Activated naive CD8-positive, alpha-beta T cell treated with anti-CD3 and anti-CD28 coated beads for 36 hours (primary cell): Measurements from ENCODE around the gene TMEM258. TPM values are rescaled to one million over a fixed set of nuclear protein-coding genes. Genes with fewer than 3 reads are reported as not detected.

ENCODE experiments used
- DNase-seq: peaks from one replicate; pipeline ENCODE4 v3.0.0; 2021
- H3K27ac Mint-ChIP-seq: one replicate; pipeline ENCODE4 v1.8.0; 2022; ENCODE audit warnings: mild to moderate bottlenecking, moderate library complexity, mixed read lengths
- H3K27me3 Mint-ChIP-seq: one replicate; pipeline ENCODE4 v1.8.0; 2022; ENCODE audit warnings: mild to moderate bottlenecking, mixed read lengths
- H3K36me3 Mint-ChIP-seq: one replicate; pipeline ENCODE4 v1.8.0; 2021; ENCODE audit warnings: mild to moderate bottlenecking, mixed read lengths
- H3K4me1 Mint-ChIP-seq: one replicate; pipeline ENCODE4 v1.8.0; 2021; ENCODE audit warnings: mixed read lengths
- H3K4me3 Mint-ChIP-seq: one replicate; pipeline ENCODE4 v1.8.0; 2022; ENCODE audit warnings: mild to moderate bottlenecking, moderate library complexity, mixed read lengths
- H3K9me3 Mint-ChIP-seq: one replicate; pipeline ENCODE4 v1.8.0; 2022; ENCODE audit warnings: mixed read lengths
- total RNA-seq, 2 experiments: library from RNA; stranded (reverse); gene quantifications; one replicate each; pipeline ENCODE4 v1.2.3, GENCODE V29; 2021

The TMEM258 gene
- total RNA-seq, 2 experiments from 2014 or later: 143 TPM

DNA sequence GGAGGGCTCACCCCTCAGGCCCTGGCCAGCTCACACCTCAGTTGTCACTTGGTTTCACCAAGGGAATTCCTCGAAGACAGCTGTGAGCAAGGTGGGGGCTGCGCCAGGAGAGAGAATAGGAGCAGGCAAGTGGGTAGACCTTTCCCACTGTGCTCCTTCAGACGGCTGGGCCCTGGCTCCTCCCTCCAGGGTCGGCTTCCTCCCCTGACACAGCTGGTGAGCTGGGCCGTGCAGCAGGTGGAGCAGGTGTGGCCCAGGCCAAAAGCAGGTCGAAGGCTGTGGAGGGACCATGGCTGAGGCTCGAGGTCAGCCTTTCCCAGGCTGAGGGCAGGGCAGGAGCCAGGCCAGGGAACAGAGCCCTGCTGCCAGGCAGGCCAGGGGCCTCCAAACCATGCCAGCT, 52.4 kb downstream of the TMEM258 start:
- DNase-seq: no peak
- no peak overlapping the region for H3K4me3 Mint-ChIP-seq
- no peaks in the 10 kb centered on the region for H3K27me3 Mint-ChIP-seq
- H3K27ac Mint-ChIP-seq: no peak overlapping the region
- no peaks in the 10 kb centered on the region for H3K4me1 Mint-ChIP-seq
- H3K36me3 Mint-ChIP-seq: no peaks in the 10 kb centered on the region
- no peaks in the 10 kb centered on the region for H3K9me3 Mint-ChIP-seq

- no peak for DNase-seq
- no peaks in the 10 kb centered on the region for H3K27me3 Mint-ChIP-seq
- H3K4me1 Mint-ChIP-seq: no peaks in the 10 kb centered on the region
- H3K4me3 Mint-ChIP-seq: no peak overlapping the region
- H3K36me3 Mint-ChIP-seq: no peaks in the 10 kb centered on the region
- no peaks in the 10 kb centered on the region for H3K9me3 Mint-ChIP-seq
- no peak overlapping the region for H3K27ac Mint-ChIP-seq
These were observed 53.0 kb downstream of the TMEM258 start for GRCh38 chr11:61739413-61739812.

Other genes with a start within 250 kb of the TMEM258 start
- gene SYT7, start 211.5 kb downstream of the TMEM258 start, total RNA-seq: not detected
- gene DAGLA, start 112.2 kb downstream of the TMEM258 start, total RNA-seq: under 1 TPM; 0.12 to 0.22 TPM
- under 1 TPM; 0.68 to 0.70 TPM for gene MYRF, start 40.0 kb downstream of the TMEM258 start, total RNA-seq
- gene FEN1, start 312 bp upstream of the TMEM258 start, total RNA-seq: 100 to 1,000 TPM; 135 to 140 TPM
- gene FADS1, start 24.4 kb upstream of the TMEM258 start, total RNA-seq: 10 to 100 TPM; 18.1 to 18.2 TPM
- gene FADS2, start 35.7 kb upstream of the TMEM258 start, total RNA-seq: 10 to 100 TPM; 65.4 to 65.6 TPM
- gene FADS3, start 98.9 kb upstream of the TMEM258 start, total RNA-seq: 1 to 10 TPM; 5.7 to 6.4 TPM
- not detected for gene RAB3IL1, start 125.0 kb upstream of the TMEM258 start, total RNA-seq
- gene BEST1, start 157.8 kb upstream of the TMEM258 start, total RNA-seq: 1 to 10 TPM in 1 of 2 experiments, under 1 TPM in 1; 0.58 to 1.0 TPM
- gene FTH1, start 175.0 kb upstream of the TMEM258 start, total RNA-seq: 100 to 1,000 TPM; 821 to 824 TPM